SK-N-SH treated with all-trans-retinoic acid at 6 μM for 48 hours (cell line): ENCODE data around the gene POU2F3.

Source experiments
- ARNTL ChIP-seq: fragments of 450-650 bp; formaldehyde crosslinking; IDR thresholded peaks from 2 replicates; pipeline ENCODE4 v1.5.0; 2020; ENCODE audit warnings: low read depth, mild to moderate bottlenecking, moderate library complexity, borderline replicate concordance
- BACH2 ChIP-seq: fragments of 250-450 bp; sonication (Bioruptor Pico); IDR thresholded peaks from 2 replicates; pipeline ENCODE4 v1.9.0; 2021; ENCODE audit warnings: mild to moderate bottlenecking, borderline replicate concordance
- CSDC2 ChIP-seq: fragments of 250-450 bp; sonication (Bioruptor Pico); IDR thresholded peaks from 2 replicates; pipeline ENCODE4 v1.5.0; 2020; ENCODE audit warnings: mild to moderate bottlenecking, moderate library complexity
- CSRNP3 ChIP-seq: fragments of 250-450 bp; sonication (Bioruptor Pico); IDR thresholded peaks from 2 replicates; pipeline ENCODE4 v1.5.1; 2021; ENCODE audit warnings: mild to moderate bottlenecking, moderate library complexity
- ESRRG ChIP-seq: fragments of 250-450 bp; sonication (Bioruptor Pico); IDR thresholded peaks from 2 replicates; pipeline ENCODE4 v1.6.1; 2021; ENCODE audit warnings: mild to moderate bottlenecking
- GLIS3 ChIP-seq: fragments of 250-450 bp; sonication (Bioruptor Pico); IDR thresholded peaks from 2 replicates; pipeline ENCODE4 v1.5.0; 2020; ENCODE audit warnings: mild to moderate bottlenecking, moderate library complexity
- ISL1 ChIP-seq: fragments of 250-450 bp; sonication (Bioruptor Pico); IDR thresholded peaks from 2 replicates; pipeline ENCODE4 v2.1.2; 2022; ENCODE audit warnings: mild to moderate bottlenecking, moderate library complexity
- PATZ1 ChIP-seq: fragments of 250-450 bp; sonication (Bioruptor Pico); IDR thresholded peaks from 2 replicates; pipeline ENCODE4 v1.8.0; 2020; ENCODE audit warnings: mild to moderate bottlenecking, moderate library complexity, borderline replicate concordance
- PPARA ChIP-seq: fragments of 250-450 bp; sonication (Bioruptor Pico); IDR thresholded peaks from 2 replicates; pipeline ENCODE4 v1.5.0; 2020; ENCODE audit warnings: mild to moderate bottlenecking, borderline replicate concordance
- TCF4 ChIP-seq: fragments of 250-450 bp; sonication (Bioruptor Pico); IDR thresholded peaks from 2 replicates; pipeline ENCODE4 v1.8.0; 2021; ENCODE audit warnings: mild to moderate bottlenecking, moderate library complexity, borderline replicate concordance
- ZFP3 ChIP-seq: fragments of 250-450 bp; sonication (Bioruptor Pico); IDR thresholded peaks from 2 replicates; pipeline ENCODE4 v1.5.0; 2020; ENCODE audit warnings: mild to moderate bottlenecking, moderate library complexity
- ZNF565 ChIP-seq: fragments of 450-650 bp; formaldehyde crosslinking; conservative IDR thresholded peaks from 2 replicates; pipeline ENCODE4 v1.5.0; 2020; ENCODE audit warnings: low read depth, mild to moderate bottlenecking, moderate library complexity
- TF ChIP-seq, protein P1 (sequence below): fragments of 250-450 bp; sonication (Bioruptor Pico); IDR thresholded peaks from 2 replicates; pipeline ENCODE4 v1.5.1; 2020; ENCODE audit warnings: low read depth, mild to moderate bottlenecking, moderate library complexity

DNA sequence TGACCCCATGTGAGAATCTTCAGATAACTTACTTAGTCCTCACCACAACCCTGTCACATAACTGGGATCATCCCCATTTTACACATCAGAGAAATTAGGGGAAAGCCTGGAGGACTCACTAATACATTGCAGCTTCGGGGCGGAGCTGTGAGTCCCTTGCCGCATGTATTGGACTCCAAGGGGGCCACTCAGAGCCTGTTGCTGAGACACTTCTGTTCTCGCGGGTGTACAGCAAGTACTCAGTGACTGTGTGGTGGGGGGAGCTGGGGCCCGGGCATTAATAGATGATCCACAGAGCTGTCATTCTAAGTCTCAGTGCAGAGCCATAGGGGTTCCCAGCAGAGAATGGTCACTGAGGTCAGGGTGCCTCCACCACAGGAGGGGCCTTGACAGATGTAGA, 15.6 kb upstream of the POU2F3 start:
- TF ChIP-seq PATZ1 (CRISPR knock-in tag) (no peak), ISL1 (CRISPR knock-in tag) (no peak), ESRRG (CRISPR knock-in tag) (no peak), CSDC2 (no peak), BACH2 (CRISPR knock-in tag) (no peak), ZFP3 (CRISPR knock-in tag) (no peak), ZNF565 (CRISPR knock-in tag) (no peak), PPARA (CRISPR knock-in tag) (no peak), ARNTL (CRISPR knock-in tag) (no peak), GLIS3 (CRISPR knock-in tag) (no peak), CSRNP3 (CRISPR knock-in tag) (no peak), TCF4 (no peak)
- TF ChIP-seq, protein P1, sequence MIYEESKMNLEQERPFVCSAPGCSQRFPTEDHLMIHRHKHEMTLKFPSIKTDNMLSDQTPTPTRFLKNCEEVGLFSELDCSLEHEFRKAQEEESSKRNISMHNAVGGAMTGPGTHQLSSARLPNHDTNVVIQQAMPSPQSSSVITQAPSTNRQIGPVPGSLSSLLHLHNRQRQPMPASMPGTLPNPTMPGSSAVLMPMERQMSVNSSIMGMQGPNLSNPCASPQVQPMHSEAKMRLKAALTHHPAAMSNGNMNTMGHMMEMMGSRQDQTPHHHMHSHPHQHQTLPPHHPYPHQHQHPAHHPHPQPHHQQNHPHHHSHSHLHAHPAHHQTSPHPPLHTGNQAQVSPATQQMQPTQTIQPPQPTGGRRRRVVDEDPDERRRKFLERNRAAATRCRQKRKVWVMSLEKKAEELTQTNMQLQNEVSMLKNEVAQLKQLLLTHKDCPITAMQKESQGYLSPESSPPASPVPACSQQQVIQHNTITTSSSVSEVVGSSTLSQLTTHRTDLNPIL = no peak
